OCI-LY7 (cell line): ENCODE measurements around the gene UHRF1.

Experiments used
- EZH2phosphoT487 ChIP-seq: fragments of 200-600 bp; sonication (generic); IDR thresholded peaks from 2 replicates; pipeline ENCODE4 v1.6.1; 2018; ENCODE audit warnings: low read depth, borderline replicate concordance, mild to moderate bottlenecking, mixed run types, antibody characterized with exemption, low read length, moderate library complexity, mixed read lengths
- TF ChIP-seq, protein P1 (sequence below): fragments of 200-600 bp; sonication (generic); conservative IDR thresholded peaks from 2 replicates; pipeline ENCODE4 v1.5.1; 2014; ENCODE audit warnings: mild to moderate bottlenecking, antibody characterized with exemption, low read length, moderate library complexity, mixed read lengths

GRCh38 chr19:4986056-4986455 is 76.8 kb downstream of the UHRF1 start:
- TF ChIP-seq, protein P1, sequence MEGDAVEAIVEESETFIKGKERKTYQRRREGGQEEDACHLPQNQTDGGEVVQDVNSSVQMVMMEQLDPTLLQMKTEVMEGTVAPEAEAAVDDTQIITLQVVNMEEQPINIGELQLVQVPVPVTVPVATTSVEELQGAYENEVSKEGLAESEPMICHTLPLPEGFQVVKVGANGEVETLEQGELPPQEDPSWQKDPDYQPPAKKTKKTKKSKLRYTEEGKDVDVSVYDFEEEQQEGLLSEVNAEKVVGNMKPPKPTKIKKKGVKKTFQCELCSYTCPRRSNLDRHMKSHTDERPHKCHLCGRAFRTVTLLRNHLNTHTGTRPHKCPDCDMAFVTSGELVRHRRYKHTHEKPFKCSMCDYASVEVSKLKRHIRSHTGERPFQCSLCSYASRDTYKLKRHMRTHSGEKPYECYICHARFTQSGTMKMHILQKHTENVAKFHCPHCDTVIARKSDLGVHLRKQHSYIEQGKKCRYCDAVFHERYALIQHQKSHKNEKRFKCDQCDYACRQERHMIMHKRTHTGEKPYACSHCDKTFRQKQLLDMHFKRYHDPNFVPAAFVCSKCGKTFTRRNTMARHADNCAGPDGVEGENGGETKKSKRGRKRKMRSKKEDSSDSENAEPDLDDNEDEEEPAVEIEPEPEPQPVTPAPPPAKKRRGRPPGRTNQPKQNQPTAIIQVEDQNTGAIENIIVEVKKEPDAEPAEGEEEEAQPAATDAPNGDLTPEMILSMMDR, result no peak
- no peak for TF ChIP-seq EZH2phosphoT487
